ENCODE data around the gene HSPA9.

Gene HSPA9

GRCh38 chr5:138528208-138528607, 47.0 kb downstream of the HSPA9 start:
- TF ChIP-seq, protein P1, sequence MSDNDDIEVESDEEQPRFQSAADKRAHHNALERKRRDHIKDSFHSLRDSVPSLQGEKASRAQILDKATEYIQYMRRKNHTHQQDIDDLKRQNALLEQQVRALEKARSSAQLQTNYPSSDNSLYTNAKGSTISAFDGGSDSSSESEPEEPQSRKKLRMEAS (IDR thresholded peaks at IDR 0.05): no peak
- TF ChIP-seq NFIC (IDR thresholded peaks at IDR 0.05) (no peak), FOXM1 (IDR thresholded peaks at IDR 0.05; ENCODE audit: borderline replicate concordance, low read depth) (no peak), TCF12 (IDR thresholded peaks at IDR 0.05; ENCODE audit: low read depth) (no peak), YY1 (IDR thresholded peaks at IDR 0.05; ENCODE audit: low read depth) (no peak), EP300 (IDR thresholded peaks at IDR 0.05; ENCODE audit: borderline replicate concordance) (no peak), REST (IDR thresholded peaks at IDR 0.05; ENCODE audit: low read depth) (no peak), ZBTB7A (IDR thresholded peaks at IDR 0.05; ENCODE audit: low read depth) (no peak), TEAD4 (IDR thresholded peaks at IDR 0.05) (no peak)

DNA sequence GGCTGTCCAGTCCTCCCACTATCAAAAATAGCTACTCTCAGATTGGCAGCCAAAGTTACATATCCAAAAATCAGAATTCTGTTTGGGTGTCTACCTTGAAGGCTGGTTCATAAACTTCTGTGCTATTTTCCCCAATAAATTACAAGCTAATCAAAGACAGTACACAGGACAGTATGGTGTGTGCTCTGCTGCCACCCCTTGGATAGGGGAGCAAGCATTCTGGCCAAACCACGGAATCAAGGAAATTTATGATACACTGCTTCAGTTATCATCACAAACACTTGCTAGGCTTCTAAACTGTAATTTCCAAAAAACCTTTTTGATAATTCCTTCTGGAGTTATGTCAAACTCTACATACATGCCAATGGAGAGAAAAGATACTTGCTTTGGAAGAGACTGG, 48.0 kb downstream of the HSPA9 start:
- TF ChIP-seq TAF1 (IDR thresholded peaks at IDR 0.05; ENCODE audit: low read depth) (no peak), EGR1 (IDR thresholded peaks at IDR 0.05) (no peak), FOXM1 (IDR thresholded peaks at IDR 0.05; ENCODE audit: borderline replicate concordance, low read depth) (no peak), ZBTB7A (IDR thresholded peaks at IDR 0.05; ENCODE audit: low read depth) (no peak), CEBPB (IDR thresholded peaks at IDR 0.05) (no peak), REST (IDR thresholded peaks at IDR 0.05; ENCODE audit: low read depth) (no peak), YY1 (IDR thresholded peaks at IDR 0.05; ENCODE audit: low read depth) (no peak)
- TF ChIP-seq, protein P2, sequence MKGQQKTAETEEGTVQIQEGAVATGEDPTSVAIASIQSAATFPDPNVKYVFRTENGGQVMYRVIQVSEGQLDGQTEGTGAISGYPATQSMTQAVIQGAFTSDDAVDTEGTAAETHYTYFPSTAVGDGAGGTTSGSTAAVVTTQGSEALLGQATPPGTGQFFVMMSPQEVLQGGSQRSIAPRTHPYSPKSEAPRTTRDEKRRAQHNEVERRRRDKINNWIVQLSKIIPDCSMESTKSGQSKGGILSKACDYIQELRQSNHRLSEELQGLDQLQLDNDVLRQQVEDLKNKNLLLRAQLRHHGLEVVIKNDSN (IDR thresholded peaks at IDR 0.05): no peak
- TF ChIP-seq, protein P1 (IDR thresholded peaks at IDR 0.05): no peak

- TF ChIP-seq CEBPB (IDR thresholded peaks at IDR 0.05) (no peak), ZBTB7A (IDR thresholded peaks at IDR 0.05; ENCODE audit: low read depth) (no peak), NFIC (IDR thresholded peaks at IDR 0.05) (no peak), REST (IDR thresholded peaks at IDR 0.05; ENCODE audit: low read depth) (no peak), EP300 (IDR thresholded peaks at IDR 0.05; ENCODE audit: borderline replicate concordance) (no peak), TCF12 (IDR thresholded peaks at IDR 0.05; ENCODE audit: low read depth) (no peak), RAD21 (IDR thresholded peaks at IDR 0.05; ENCODE audit: low read depth) (no peak), EGR1 (IDR thresholded peaks at IDR 0.05) (no peak), CREB1 (IDR thresholded peaks at IDR 0.05; ENCODE audit: low read depth) (no peak)
- TF ChIP-seq, protein P2 (IDR thresholded peaks at IDR 0.05): no peak
Observed at GRCh38 chr5:138523406-138523805, 51.8 kb downstream of the HSPA9 start.

DNA sequence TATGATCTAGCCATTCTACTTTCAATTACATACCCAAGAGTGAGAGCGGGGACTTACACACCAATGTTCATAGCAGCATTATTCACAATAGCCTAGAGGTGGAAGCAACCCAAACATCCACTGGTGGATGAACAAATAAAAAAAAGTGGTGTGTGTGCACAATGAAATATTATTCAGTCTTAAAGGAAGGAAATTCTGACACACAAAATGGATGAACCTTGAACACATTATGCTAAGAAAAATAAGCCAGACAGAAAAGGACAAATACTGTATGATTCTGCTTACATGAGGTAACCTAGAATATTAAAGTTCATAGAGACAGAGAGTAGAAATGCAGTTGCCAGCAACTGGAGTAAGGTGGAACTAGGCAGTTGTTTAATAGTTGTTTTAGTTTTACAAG, 54.2 kb downstream of the HSPA9 start:
- TF ChIP-seq, protein P1 (IDR thresholded peaks at IDR 0.05): no peak
- TF ChIP-seq TAF1 (IDR thresholded peaks at IDR 0.05; ENCODE audit: low read depth) (no peak), EGR1 (IDR thresholded peaks at IDR 0.05) (no peak), EP300 (IDR thresholded peaks at IDR 0.05; ENCODE audit: borderline replicate concordance) (no peak), REST (IDR thresholded peaks at IDR 0.05; ENCODE audit: low read depth) (no peak)
- TF ChIP-seq, protein P2 (IDR thresholded peaks at IDR 0.05): no peak

Data from Ishikawa (cell line).